ENCODE results near the gene PDZD2.
"Not testable (repeated sequence)": the region's sequence is repeated elsewhere in the genome, so short reads cannot be mapped to it uniquely, and the experiment has no call there.

Gene PDZD2

GRCh38 chr5:32118922-32119321, 480.0 kb downstream of the PDZD2 start:
- DNase-seq = not testable (repeated sequence)

DNA sequence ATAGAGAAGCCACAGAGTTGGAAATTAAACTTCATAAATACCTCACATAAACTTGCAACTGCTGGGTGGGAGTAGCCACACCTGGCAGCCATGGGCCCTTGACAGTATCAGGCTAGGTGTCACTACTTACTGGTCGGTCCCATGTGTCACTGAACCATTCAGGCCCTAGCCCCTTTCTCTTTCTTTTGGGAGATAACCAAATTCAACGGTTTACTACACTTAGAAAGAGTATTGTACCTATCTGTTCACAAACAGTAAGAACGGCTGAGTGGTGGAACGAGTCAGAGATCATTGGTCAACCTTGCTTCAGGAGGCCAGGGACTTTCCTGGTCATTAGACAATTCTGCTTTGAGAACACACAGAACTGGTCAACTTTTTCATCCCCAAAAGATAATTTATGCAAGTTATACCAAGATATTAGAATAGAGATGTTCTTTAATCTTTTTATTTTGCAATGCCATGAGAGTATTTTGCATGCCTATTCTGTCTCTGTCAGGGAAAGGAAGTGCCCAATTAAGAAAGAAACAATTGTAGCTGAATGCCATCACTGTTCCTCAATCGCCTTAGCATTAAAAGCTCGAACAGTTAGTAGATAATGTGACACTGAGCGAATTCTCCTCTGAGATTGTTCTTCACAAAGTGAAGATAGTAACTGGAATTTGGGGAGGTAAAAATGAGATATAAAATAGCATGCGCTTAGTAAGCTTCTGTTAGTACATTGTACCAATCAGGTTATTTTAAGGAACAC, 484.3 kb downstream of the PDZD2 start:
- DNase-seq = no peak

GRCh38 chr5:32123889-32124676, 485.2 kb downstream of the PDZD2 start:
- no peak for DNase-seq

DNA sequence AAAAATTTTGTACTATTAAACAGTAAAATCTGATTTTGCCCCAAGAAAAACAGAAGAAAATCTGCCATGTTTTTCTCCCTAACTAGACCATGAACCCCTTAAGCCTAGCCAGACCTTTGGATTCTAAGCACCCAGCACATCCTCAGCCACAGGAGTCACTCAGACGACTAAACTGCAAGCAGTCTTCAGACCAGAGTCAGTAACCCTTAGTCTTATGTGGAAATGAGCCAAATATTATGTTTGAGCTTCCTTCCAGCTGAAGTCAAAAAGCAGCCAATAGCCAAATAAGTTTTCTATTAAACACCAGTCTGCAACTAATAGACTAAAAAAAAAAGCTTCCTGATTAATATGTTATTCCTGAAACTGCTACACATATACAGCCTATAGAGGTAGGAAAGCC, 487.8 kb downstream of the PDZD2 start:
- DNase-seq = no peak

- no peak for DNase-seq
These were observed 488.8 kb downstream of the PDZD2 start for GRCh38 chr5:32127711-32128110.

- peak; percentile 10 for DNase-seq
These were observed 490.2 kb downstream of the PDZD2 start for GRCh38 chr5:32129074-32129598.

DNA sequence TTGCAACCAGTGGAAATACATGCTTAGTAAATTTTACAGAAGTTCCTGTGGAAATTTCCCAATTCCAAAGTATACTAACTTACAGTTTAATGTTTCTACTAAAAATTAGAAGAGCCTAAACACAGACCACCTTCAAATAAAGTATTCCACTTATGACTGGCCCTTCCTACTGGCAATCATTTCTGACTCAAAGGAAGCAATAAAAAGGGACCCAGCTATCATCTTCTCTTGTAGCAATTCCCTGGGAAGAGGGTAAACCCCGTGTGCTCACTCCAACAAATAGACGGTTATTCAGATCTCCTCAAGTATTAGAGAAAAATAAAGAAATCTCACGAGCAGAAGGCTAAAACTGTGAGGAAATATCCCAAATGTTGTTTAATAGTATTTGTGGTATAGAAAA, 491.9 kb downstream of the PDZD2 start:
- no peak for DNase-seq

- no peak for DNase-seq
These were observed 492.7 kb downstream of the PDZD2 start for GRCh38 chr5:32131604-32132003.

DNA sequence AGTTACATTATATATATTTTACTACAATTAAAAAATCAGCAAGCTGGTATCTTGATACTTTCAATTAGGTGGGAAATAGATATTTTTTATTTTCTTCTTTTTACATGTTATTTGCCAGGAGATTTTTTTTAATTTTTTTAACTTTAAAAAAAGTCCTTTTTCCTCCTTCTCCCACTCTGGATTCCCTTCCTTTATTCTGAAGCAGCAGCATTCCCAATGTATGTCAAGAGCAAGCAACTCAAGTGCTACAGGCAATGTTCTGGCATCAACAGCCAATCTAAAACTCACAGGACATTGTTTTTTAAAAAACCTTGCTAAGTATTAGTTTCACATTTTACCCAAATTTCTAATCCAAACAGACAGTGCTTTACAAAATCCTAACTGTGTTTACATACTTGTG, 493.8 kb downstream of the PDZD2 start:
- no peak for DNase-seq

DNA sequence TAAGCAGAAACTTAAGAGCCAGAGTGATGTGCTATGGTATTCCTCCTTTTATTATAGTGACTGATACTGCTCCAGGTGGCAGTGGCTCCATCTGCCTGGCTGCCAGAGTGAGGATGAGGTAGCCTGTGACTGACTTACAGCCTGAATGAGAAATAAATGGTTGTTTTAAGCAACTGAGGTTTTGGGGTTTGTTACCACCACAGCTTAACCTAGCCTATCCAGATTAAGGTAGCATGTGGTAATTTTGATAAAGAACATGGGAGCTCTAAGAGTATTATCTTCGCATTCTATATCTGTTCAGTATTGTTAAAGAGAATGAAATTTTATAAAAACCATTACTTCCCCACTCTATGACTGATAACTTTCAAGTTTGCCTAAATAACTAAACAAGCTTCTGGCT, 496.2 kb downstream of the PDZD2 start:
- no peak for DNase-seq

DNA sequence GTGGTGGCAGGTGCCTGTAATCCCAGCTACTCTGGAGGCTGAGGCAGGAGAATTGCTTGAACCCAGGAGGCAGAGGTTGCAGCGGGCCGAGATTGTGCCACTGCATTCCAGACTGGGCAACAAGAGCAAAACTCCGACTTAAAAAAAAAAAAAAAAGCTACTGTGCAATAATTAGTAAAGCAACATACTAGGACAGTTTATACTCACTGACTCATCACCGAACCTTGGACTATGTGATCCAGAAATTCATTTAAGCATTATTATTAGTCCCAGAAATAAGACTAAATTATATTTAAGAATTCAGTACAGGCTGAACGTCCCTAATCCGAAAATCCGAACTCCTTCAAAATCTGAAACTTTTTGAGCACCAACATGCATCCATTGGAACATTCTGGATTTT, 497.4 kb downstream of the PDZD2 start:
- DNase-seq = no peak

- peak; percentile 64 for DNase-seq
These were observed 500.0 kb downstream of the PDZD2 start for GRCh38 chr5:32138839-32139493.

DNA sequence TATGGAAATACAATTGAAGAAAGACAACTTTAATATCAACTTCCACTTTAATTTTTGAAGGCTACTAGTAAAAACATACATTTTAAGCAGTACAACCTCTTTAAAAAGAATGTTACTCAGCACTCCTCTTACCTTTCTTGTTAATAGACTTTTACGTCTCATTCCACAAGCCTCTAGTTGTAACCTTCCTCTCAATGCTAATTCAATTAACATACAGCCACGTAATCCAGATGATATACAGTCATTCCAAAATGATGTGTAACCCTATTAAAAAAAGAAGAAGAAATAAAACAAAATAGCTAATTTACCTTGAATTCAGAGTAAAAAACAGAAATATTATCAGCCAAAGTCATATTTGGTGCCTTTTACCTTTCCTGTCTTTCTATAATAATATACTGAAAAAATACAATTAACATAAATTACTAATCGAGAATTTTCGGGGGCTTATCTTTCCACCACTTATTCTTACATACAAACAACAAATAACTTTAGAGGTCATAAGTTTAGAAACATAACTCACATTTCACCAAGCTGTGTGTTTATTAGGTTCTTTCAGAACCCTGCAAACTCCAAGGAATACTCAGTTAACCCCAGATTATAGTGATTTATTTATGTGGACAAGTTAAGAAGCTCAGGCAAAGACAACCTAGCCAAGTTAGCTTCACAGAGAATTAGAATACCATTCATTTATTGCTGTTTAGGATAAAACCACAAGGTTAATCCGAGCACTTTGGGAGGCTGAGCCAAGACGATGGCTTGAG, 504.9 kb downstream of the PDZD2 start:
- DNase-seq = no peak

GRCh38 chr5:32144378-32145207, 505.7 kb downstream of the PDZD2 start:
- DNase-seq = no peak

DNA sequence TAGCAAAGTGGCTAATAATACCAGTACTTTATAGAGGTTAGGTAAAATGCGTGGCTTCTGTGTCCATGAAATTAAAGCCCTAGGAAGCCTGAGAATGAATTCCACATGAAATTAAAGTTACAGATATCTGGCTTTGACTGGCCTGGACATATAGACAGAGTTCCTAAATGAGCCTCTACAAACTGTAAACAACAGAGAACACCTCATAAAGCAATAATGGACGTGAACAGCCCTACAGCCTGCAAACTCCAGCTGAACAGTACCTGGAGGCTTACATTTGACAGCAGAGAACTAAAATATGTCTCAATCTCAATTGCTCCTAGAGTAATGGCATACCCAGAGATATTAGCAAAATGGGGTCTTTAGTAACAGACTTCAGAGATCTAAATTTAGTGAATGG, 506.4 kb downstream of the PDZD2 start:
- DNase-seq = no peak

DNA sequence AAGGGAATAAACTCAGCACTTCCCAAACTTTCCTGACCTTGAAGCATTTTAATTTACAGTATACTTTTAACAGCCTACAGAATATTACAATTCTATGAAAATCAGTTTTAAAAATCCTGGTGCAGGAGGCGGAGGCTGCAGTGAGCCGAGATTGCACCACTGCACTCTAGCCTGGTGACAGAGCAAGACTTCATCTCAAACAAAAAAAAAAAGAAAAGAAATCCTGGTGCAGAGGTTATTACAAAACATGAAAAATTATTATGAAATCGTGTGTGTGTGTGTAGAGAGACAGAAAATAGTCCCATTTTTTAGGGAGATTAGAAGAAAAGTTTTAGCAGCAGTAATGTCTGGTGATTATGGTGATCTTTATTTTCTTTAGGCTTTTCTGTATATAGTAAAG, 508.3 kb downstream of the PDZD2 start:
- DNase-seq = no peak

GRCh38 chr5:32147959-32148358, 509.0 kb downstream of the PDZD2 start:
- DNase-seq = no peak

DNA sequence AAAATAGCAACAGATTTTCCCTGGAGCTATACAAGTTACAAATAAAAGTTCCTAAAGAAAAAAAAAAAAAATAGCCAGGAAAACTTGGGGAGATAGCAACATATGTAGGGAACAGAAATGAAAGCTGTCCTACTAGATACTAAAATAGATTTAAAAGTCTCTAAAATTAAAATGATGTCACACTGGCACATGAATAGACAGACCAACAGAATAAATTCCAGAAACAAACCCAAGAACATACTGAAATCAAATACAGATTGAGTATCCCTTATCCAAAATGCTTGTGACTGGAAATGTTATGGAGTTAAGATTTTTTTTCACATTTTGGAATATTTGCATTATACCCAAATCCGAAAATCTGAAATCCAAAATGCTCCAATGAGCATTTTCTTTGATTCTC, 511.4 kb downstream of the PDZD2 start:
- DNase-seq = no peak

- no peak for DNase-seq
These were observed 512.3 kb downstream of the PDZD2 start for GRCh38 chr5:32151198-32151597.

- no peak for DNase-seq
These were observed 514.8 kb downstream of the PDZD2 start for GRCh38 chr5:32153723-32154122.

DNA sequence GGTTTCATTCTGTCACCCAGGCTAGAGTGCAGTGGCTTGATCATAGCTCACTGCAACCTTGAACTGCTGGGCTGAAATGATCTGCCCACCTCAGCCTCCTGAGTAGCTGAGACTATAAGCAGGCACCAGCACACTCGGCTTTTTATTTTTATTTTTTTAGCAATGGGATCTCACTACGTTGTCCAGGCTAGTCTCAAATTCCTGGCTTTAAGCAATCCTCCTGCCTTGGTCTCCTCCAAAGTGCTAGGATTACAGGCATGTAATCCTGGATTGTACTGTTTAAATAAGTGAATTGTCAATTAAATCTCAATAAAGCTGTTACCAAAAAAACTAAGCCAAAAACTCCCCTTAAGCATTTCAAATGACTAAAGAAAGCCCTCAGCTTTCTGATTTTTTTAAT, 516.3 kb downstream of the PDZD2 start:
- DNase-seq = no peak

DNA sequence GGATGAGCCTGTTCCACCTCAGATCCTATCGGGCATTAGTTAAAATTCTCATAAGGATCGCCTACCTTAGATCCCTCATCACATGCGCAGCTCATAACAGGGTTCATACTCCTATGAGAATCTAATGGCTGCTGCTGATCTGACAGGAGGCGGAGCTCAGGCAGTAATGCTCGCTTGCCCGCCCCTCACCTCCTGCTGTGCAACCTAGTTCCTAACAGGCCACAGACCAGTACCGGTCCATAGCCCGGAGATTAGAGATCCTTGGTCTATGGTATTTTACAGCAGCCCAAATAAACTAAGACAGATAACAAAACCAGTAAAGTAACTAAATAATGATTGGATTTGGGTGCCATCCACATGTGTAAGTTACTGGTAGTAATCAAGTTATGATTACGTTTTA, 517.7 kb downstream of the PDZD2 start:
- no peak for DNase-seq
